Measurements from ENCODE around the gene NRBF2.
"Not testable (repeated sequence)": the region's sequence is repeated elsewhere in the genome, so short reads cannot be mapped to it uniquely, and the experiment has no call there.

The NRBF2 gene

GRCh38 chr10:63099734-63100133 is 33.4 kb upstream of the NRBF2 start:
- no peak for DNase-seq (ENCODE audit: insufficient read length, low spot score)
- no peak for FAIRE-seq
- TF ChIP-seq CTCF (IDR thresholded peaks at IDR 0.05; ENCODE audit: insufficient read depth, missing control alignments), result no peak

GRCh38 chr10:63101091-63101490 is 32.0 kb upstream of the NRBF2 start:
- not testable (repeated sequence) for FAIRE-seq; DNase-seq (ENCODE audit: insufficient read length, low spot score)

GRCh38 chr10:63102279-63102883 is 30.7 kb upstream of the NRBF2 start:
- not testable (repeated sequence) for DNase-seq (ENCODE audit: insufficient read length, low spot score); FAIRE-seq

GRCh38 chr10:63103178-63103577 is 29.9 kb upstream of the NRBF2 start:
- not testable (repeated sequence) for DNase-seq (ENCODE audit: insufficient read length, low spot score); FAIRE-seq

GRCh38 chr10:63103971-63104409 is 29.1 kb upstream of the NRBF2 start:
- FAIRE-seq (no peak), DNase-seq (ENCODE audit: insufficient read length, low spot score) (no peak)
- TF ChIP-seq CTCF (IDR thresholded peaks at IDR 0.05; ENCODE audit: insufficient read depth, missing control alignments), result no peak

- no peak for TF ChIP-seq CTCF (IDR thresholded peaks at IDR 0.05; ENCODE audit: insufficient read depth, missing control alignments)
- FAIRE-seq (no peak), DNase-seq (ENCODE audit: insufficient read length, low spot score) (no peak)
Measured at GRCh38 chr10:63105225-63106110, 27.7 kb upstream of the NRBF2 start.

- FAIRE-seq (no peak), DNase-seq (ENCODE audit: insufficient read length, low spot score) (no peak)
- no peak for TF ChIP-seq CTCF (IDR thresholded peaks at IDR 0.05; ENCODE audit: insufficient read depth, missing control alignments)
Measured at GRCh38 chr10:63106111-63106755, 26.9 kb upstream of the NRBF2 start.

GRCh38 chr10:63107943-63108437 is 25.1 kb upstream of the NRBF2 start:
- DNase-seq (ENCODE audit: insufficient read length, low spot score) (no peak), FAIRE-seq (no peak)
- TF ChIP-seq CTCF (IDR thresholded peaks at IDR 0.05; ENCODE audit: insufficient read depth, missing control alignments), result no peak
